Stimulated activated effector memory CD8-positive, alpha-beta T cell treated with anti-CD3 and anti-CD28 coated beads, Interleukin-12 subunit alpha, Interleukin-12 subunit beta, amount 100 ng/mL, for 72 hours (primary cell): Measurements from ENCODE around the gene SRSF9.

Experiments
- ATAC-seq: fragments of 150-1000 bp; cut with Tn5 transposase; 2 replicates; pipeline ENCODE4 v1.10.0; 2021
- DNase-seq, 2 donors: peaks; one replicate each; pipeline ENCODE4 v3.0.0; 2021 to 2022; ENCODE audit warnings: low spot score in 2 of 2
- H3K27ac Mint-ChIP-seq: one replicate; pipeline ENCODE4 v1.8.0; 2022; ENCODE audit warnings: mild to moderate bottlenecking, mixed read lengths
- H3K36me3 Mint-ChIP-seq: one replicate; pipeline ENCODE4 v1.8.0; 2022; ENCODE audit warnings: mild to moderate bottlenecking, mixed read lengths
- H3K4me1 Mint-ChIP-seq: one replicate; pipeline ENCODE4 v1.8.0; 2022; ENCODE audit warnings: mixed read lengths
- H3K4me3 Mint-ChIP-seq: one replicate; pipeline ENCODE4 v1.8.0; 2022; ENCODE audit warnings: mild to moderate bottlenecking, mixed read lengths
- H3K9me3 Mint-ChIP-seq: one replicate; pipeline ENCODE4 v1.8.0; 2022; ENCODE audit warnings: mixed read lengths

The SRSF9 gene

DNA sequence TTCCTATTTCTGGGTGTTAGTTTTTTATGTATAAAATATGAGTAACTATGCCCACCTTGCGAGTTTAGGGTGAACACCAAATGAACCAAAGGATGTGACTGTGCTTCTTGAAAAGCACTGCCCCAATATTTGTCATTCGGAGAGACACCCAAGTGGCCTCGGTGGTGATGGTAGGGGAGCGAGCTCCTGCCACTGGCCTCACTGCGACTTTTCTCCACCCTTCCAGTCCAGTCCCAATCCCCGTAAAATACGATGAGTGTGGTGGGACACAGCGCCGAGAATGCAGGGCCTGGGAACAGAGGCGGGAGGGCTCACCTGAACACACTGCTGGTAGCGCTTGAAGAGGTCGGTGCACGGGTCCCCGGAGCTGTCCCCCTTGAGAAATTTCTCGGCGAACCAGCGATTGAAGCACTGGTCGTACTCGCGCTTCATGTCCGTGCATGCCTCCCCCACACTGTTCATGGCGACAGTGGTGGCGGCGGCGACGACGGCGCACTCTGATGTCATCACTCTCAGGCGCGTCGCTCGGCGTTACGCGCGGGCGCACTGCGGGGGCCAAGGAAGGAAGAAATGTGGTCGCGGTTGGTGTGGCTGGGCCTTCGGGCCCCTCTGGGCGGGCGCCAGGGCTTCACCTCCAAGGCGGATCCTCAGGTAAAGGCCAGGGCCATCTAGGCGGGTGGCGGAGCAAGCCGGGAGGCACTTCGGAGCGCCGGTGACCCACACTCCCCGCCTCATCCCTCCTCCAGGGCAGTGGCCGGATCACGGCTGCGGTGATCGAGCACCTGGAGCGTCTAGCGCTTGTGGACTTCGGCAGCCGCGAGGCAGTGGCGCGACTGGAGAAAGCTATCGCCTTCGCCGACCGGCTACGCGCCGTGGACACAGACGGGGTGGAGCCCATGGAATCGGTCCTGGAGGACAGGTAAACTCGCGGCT is 23.4 kb downstream of the SRSF9 start, which contains the start of the genes GATC and TRIAP1:
TSS of gene GATC (plus strand) at position 534 of the 933 bp plus-strand sequence. CDS start at position 571, 37 bp downstream.
TSS of gene TRIAP1 (minus strand) at position 474 of the 933 bp plus-strand sequence. CDS start at position 462, 12 bp downstream.
- H3K4me3 Mint-ChIP-seq = peak within 1 kb of the TSS; percentile 95
- H3K9me3 Mint-ChIP-seq = no peaks in the 10 kb centered on the region
- H3K36me3 Mint-ChIP-seq = peaks cover 95% of the 10 kb centered on the region
- peak; percentile 99 for ATAC-seq
- peaks cover 20% of the 10 kb centered on the region for H3K4me1 Mint-ChIP-seq
- peak within 1 kb of the TSS; percentile 98 for H3K27ac Mint-ChIP-seq
- DNase-seq = peak; percentile 92 to 95

DNA sequence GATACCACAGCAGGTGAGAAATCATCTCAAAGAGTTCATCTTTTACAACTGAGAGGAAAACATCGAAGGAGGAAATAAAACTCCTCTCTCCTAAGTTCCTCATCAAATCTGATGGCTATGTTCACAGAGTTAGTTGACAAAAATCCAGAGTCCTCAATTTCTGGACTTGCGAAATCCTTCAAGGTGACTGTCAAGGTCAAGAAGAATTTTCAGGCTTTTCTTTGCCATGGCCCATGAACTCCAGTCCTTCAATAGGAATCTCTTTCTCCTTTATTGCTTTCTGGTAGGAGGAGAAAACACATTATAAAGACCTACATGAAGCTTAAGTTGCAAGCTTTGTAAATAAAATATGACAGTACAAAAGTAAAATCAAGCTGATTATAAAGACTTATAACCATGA is 24.9 kb downstream of the SRSF9 start:
- H3K4me3 Mint-ChIP-seq = peak overlapping the region; percentile 95
- H3K27ac Mint-ChIP-seq = peak overlapping the region; percentile 98
- H3K4me1 Mint-ChIP-seq = peaks cover 25% of the 10 kb centered on the region

DNA sequence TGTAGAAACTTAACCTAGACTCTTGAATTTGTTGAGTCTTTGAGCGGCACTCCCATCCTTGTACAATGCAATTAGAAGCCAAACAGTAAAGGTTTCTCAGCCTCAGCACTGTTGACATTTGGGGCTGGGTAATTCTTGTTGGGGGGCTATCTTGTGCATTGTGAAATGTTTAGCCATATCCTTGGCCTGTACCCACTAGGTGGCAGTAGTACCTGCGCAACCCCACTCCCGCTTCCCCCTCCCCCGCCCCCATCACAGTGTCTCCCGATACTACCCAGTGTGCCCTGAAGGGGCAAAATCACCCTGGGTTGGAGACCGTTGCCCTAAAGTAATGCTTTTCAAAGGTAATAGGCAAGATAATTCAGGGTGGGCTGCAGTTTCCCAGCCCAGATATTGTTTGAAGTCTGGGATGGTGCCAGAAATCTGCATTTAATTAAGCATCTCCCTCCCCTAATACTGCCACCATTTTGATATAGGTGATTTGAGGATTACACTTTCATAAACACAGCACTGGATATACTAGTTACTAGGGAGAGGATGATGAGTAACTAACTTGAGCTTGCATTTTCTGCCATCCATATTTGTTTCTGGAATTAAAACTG is 29.8 kb downstream of the SRSF9 start:
- Mint-ChIP-seq H3K27ac (no peak overlapping the region), H3K9me3 (no peaks in the 10 kb centered on the region), H3K36me3 (peaks cover 64% of the 10 kb centered on the region), H3K4me3 (peak overlapping the region; percentile 84), H3K4me1 (peaks cover 22% of the 10 kb centered on the region)
- peak; percentile 47 to 81 for DNase-seq
- ATAC-seq = peak; percentile 61

More for the DNA sequence above, 24.9 kb downstream of the SRSF9 start:
- Mint-ChIP-seq H3K9me3 (no peaks in the 10 kb centered on the region), H3K36me3 (peaks cover 95% of the 10 kb centered on the region)
- ATAC-seq = no peak
- DNase-seq = no peak

DNA sequence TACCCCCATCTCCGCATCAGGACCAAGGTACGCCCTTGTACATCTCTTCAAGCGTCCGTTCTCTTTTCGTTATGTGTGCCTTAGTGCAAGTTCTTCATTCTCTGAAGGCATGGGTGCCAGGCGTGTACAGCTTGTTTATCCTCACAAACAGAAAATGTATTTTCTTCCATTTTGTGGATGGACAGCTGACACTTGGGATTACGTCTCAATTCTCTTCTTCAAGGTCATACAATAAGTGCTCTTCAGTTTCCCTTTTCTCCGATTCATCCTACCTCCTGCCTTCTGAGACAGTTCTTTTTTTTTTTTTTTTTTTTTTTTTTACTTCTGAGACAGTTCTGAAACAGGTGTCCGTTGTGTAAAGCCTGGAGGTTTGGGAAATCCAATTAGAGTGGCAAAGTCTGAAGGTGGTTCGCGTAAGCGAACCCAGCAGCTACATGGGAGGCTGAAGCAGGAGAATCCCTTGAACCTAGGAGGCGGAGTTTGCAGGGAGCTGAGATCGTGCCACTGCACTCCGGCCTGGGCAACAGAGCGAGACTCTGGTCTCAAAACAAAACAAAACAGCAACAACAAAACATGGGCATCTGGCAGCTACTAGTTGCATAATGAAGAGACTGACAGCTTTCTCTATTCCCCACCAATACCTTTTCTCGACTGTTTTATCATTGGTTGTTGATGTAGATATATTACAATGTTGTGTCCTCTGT is 30.9 kb downstream of the SRSF9 start:
- DNase-seq = no peak
- Mint-ChIP-seq H3K4me3 (peak overlapping the region; percentile 84), H3K9me3 (no peaks in the 10 kb centered on the region), H3K36me3 (peaks cover 53% of the 10 kb centered on the region), H3K27ac (peak overlapping the region; percentile 89), H3K4me1 (peaks cover 22% of the 10 kb centered on the region)
- ATAC-seq = no peak

DNA sequence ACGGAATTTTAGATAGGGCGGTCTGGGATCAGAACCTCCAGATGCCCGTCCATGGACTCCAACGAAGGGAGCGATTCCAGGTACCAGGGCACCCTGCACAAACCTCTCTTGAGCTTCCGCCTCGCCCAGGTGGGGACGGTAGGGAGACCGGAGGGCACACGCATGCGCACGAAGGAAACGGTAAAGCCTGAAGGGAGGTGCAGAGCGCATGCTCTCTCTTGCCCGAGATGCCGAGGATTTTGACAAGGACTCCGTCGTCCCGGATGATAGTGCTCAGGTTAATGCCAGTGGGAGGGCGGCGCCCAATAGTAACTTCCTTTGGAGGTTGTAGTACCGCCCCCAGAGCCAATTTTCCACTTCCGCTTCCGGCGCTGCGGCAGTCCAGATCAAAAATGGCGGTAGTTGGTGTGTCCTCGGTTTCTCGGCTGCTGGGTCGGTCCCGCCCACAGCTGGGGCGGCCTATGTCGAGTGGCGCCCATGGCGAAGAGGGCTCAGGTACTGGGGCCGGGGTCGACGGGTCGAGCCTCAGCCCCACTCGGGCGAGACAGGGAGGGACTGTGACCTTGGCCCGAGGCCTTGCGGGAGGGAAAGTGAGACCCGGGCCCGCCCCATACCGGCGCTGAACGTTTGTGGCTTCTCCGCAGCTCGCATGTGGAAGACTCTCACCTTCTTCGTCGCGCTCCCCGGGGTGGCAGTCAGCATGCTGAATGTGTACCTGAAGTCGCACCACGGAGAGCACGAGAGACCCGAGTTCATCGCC is 31.6 kb downstream of the SRSF9 start, which contains the start of gene COX6A1:
TSS of gene COX6A1 (plus strand) at position 379 of the 760 bp plus-strand sequence. CDS start at position 393, 14 bp downstream.
- Mint-ChIP-seq H3K4me1 (peaks cover 24% of the 10 kb centered on the region), H3K9me3 (no peaks in the 10 kb centered on the region), H3K36me3 (peaks cover 47% of the 10 kb centered on the region)

DNA sequence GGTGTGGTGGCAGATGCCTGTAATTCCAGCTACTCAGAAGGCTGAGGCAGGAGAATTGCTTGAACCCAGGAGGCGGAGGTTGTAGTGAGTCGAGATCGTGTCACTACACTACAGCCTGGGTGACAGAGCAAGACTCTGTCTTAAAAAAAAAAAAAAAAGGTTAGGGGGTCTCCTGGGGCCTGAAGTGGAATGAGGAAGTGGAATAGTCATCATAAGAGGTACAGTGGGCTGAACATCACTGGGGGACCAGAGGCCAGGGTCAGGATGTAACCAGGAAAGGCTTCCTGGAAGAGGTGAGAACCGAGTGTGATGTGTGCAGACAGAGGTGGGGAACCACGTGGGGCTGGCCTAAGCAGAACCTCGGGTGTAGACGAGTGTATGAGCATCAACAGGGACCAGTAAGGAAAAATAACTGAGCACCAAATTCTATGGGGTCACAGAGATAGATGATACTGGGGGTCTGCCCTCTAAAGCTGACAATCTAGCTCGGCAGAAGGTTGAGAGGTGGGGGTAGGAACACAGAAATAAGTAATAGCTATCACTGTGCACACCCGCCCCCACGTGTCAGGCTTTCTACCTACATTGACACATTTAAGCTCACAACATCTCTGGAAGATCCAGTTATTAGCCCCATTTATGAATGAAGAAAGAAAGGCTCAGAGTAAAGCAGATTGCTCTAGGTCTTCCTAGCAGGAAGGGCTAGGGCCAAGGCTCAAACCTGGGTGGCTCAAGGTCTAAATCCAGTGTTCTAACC is 36.6 kb downstream of the SRSF9 start:
- peaks cover 19% of the 10 kb centered on the region for H3K4me1 Mint-ChIP-seq
- H3K27ac Mint-ChIP-seq = no peak overlapping the region
- DNase-seq (no peak), ATAC-seq (no peak)
- no peak overlapping the region for H3K4me3 Mint-ChIP-seq
- H3K9me3 Mint-ChIP-seq = no peaks in the 10 kb centered on the region
- H3K36me3 Mint-ChIP-seq = peaks cover 13% of the 10 kb centered on the region

More for the DNA sequence above, 31.6 kb downstream of the SRSF9 start, which contains the start of gene COX6A1:
- ATAC-seq (peak; percentile 97), DNase-seq (peak; percentile 84 to 98)
- peak within 1 kb of the TSS; percentile 84 for H3K4me3 Mint-ChIP-seq
- H3K27ac Mint-ChIP-seq = peak within 1 kb of the TSS; percentile 89

DNA sequence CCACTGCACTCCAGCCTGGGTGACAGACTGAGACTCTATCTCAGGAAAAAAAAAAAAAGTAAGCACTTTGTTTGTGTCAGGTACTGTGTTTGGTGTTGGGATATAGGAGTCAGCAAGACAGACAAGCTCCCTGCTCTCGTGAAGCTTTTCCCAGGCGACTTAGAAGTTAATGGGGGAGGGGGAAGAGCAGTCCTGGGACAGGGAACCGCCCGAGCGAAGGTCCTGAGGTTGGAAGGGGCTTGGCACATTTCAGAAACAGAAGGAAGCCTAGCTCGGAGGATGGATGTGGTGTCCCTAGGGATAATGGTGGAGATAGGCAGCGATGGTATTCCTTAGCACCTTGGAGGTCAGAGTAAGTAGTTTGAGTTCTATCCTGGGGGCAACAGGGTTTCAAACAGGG is 40.2 kb downstream of the SRSF9 start:
- Mint-ChIP-seq H3K4me1 (peaks cover 11% of the 10 kb centered on the region), H3K27ac (peak overlapping the region; percentile 74), H3K36me3 (peaks cover 6% of the 10 kb centered on the region), H3K9me3 (no peaks in the 10 kb centered on the region), H3K4me3 (no peak overlapping the region)
- DNase-seq (no peak), ATAC-seq (no peak)

DNA sequence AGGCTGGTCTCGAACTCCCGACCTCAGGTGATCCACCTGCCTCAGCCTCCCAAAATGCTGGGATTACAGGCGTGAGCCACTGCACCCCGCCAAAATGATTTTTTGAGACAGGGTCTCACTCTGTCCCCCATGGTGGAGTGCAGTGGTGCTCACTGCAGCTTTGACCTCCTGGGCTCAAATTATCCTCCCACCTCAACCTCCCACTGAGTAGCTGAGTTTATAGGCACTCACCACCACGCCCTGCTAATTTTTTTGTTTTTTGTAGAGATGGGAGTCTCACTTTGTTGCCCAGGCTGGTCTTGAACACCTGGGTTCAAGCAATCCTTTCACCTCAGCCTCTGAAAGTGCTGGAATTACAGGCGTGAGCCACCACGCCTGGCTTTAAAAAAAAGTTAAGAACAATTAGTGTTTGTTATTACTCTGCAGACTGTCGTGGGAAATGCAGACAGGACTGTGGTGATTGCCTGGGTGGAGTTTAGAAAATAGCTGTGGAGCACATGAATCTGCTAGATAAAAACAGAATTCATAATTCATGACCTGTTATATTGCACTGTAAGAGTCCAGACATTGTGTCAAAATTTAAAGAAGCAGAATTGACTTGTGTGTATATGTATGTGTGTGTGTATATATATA is 40.8 kb downstream of the SRSF9 start:
- H3K36me3 Mint-ChIP-seq = peaks cover 6% of the 10 kb centered on the region
- peaks cover 11% of the 10 kb centered on the region for H3K4me1 Mint-ChIP-seq
- DNase-seq = no peak
- H3K4me3 Mint-ChIP-seq = no peak overlapping the region
- H3K9me3 Mint-ChIP-seq = no peaks in the 10 kb centered on the region
- no peak for ATAC-seq
- H3K27ac Mint-ChIP-seq = peak overlapping the region; percentile 74

DNA sequence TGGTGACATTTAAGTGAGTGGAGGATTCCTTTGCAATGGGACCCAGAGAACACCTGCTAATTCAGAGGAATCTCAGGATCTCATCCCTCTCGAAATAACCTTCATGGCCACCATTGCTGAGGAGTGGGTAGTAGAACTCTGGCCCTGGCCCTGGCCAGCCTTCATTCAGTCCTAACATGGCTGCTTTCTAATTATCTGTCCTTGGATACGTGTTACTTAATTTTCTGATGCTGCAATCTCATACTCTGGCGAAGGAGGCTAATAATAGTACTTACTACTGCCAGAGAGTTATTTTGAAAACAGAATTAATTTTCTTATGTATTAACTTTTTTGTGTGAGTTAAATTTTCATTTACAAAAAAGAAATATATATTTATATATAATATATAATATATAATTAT is 43.8 kb downstream of the SRSF9 start:
- DNase-seq (no peak), ATAC-seq (no peak)
- no peak overlapping the region for H3K27ac Mint-ChIP-seq
- no peak overlapping the region for H3K4me3 Mint-ChIP-seq
- no peaks in the 10 kb centered on the region for H3K36me3 Mint-ChIP-seq
- H3K9me3 Mint-ChIP-seq = no peaks in the 10 kb centered on the region
- peaks cover 12% of the 10 kb centered on the region for H3K4me1 Mint-ChIP-seq

DNA sequence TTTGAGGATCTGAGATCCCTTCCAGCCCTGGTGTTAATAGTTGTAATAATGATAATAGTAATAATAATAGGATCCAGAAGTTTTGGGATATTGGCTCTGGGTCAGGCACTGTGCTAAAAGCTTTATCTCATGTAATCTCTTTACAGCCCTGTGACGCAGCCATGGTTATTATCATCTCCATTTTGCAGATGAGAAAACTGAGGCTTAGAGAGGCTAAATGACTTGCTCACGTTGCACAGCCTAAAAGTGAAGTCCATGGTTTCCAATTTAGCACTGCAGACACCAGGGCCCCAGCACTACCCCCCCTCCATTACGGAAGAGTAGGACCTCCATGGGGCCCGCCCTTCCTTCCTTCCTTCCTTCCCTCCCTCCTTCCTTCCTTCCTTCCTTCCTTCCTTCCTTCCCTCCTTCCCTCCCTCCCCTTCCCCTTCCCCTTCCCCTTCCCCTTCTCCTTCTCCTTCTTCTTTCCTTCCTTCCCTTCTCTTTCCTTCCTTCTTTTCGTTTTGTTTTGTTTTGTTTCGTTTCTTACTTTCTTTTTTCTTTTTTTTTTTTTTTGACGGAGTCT is 46.6 kb downstream of the SRSF9 start:
- no peaks in the 10 kb centered on the region for H3K36me3 Mint-ChIP-seq
- peaks cover 6% of the 10 kb centered on the region for H3K4me1 Mint-ChIP-seq
- no peak for ATAC-seq
- H3K27ac Mint-ChIP-seq = peak overlapping the region; percentile 78
- H3K9me3 Mint-ChIP-seq = no peaks in the 10 kb centered on the region
- DNase-seq = no peak
- H3K4me3 Mint-ChIP-seq = no peak overlapping the region

DNA sequence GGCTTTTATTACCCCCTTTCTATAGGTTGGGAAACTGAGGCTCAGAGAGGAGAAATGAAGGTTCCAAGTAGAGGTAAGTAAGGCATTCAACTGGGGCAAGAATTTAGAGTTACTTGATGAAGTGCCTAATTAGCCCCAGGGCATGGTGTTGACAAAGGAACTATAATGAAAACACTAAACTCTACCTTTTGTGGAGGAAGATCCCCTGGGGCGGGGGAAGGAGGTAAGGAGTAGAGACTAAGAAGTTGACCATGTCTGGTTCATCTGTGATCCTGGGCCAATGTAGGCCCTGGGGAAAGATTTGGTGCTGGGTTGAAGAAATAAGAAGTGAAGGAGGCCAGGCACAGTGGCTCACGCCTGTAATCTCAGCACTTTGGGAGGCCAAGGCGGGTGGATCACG is 47.8 kb downstream of the SRSF9 start:
- peaks cover 6% of the 10 kb centered on the region for H3K4me1 Mint-ChIP-seq
- DNase-seq = no peak
- no peak for ATAC-seq
- no peaks in the 10 kb centered on the region for H3K9me3 Mint-ChIP-seq
- no peaks in the 10 kb centered on the region for H3K36me3 Mint-ChIP-seq
- H3K27ac Mint-ChIP-seq = no peak overlapping the region
- H3K4me3 Mint-ChIP-seq = no peak overlapping the region

DNA sequence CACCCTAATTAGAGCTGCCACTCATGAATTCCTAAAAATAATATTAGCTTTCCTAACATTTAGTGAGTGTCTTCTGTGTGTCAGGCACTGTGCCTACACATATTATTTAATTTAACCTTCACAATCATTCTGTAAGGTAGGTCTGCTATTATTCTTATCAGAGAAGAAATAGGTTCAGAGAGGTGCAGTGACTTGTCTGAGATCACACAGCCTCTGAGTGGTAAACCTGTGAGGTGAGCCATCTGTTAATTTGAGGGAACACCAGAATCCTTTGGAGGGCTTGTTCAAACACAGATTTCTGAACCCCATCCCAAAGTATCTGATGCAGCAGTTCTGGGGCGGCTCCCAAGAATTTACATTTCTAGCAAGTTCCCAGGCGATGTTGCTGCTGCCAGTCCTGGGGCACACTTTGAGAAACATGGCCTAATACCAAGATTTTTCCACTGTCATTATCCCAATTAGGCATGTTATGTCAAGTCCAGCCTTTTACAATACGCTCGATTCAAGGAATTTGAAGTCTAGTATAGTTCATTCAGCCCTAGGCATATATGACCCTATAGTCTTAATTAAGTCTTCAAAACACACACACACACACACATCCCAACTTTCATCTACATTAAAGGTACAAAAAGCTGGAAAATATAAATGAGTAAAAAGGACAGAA is 51.5 kb downstream of the SRSF9 start:
- DNase-seq = no peak
- Mint-ChIP-seq H3K4me1 (peaks cover 2% of the 10 kb centered on the region), H3K36me3 (no peaks in the 10 kb centered on the region), H3K4me3 (no peak overlapping the region), H3K9me3 (no peaks in the 10 kb centered on the region), H3K27ac (no peak overlapping the region)
- ATAC-seq = no peak
